Measurements from ENCODE around the gene C17orf78.
"Not testable (repeated sequence)": the region's sequence is repeated elsewhere in the genome, so short reads cannot be mapped to it uniquely, and the experiment has no call there.

Gene C17orf78

DNA sequence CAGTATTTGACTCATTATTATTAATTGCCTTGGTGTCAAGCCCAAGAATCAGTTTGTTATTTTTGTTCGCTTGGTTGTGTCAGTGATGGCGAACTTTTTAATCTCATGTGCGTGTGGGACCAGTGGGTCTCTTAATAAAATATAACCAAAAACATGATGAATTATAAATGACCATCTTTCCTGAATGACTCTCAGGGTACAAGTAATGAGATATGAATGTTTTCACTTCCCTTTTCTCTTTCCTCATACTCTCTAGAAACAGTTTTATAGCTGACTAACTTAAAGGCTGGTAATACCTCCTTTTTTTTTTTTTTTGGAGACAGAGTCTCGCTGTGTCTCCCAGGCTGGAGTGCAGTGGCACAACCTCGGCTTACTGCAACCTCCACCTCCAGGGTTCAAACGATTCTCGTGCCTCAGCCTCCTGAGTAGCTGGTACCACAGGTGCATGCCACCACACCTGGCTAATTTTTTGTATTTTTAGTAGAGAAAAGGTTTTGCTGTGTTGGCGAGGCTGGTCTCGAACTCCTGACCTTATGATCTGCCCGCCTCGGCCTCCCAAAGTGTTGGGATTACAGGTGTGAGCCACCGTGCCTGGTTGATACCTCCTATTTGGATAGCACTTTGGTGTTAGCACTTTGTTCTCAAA is 65.7 kb downstream of the C17orf78 start:
- not testable (repeated sequence) for DNase-seq
